DND-41 (cell line): ENCODE data around the gene SNTG2.

ENCODE experiments used
- CTCF ChIP-seq: IDR thresholded peaks from 2 replicates; pipeline ENCODE4 v1.5.1; 2012; ENCODE audit warnings: borderline replicate concordance, low read length, moderate library complexity, mild to moderate bottlenecking; ENCODE audit not compliant: poor library complexity, severe bottlenecking; ENCODE audit errors: extremely low read depth
- EZH2 ChIP-seq: IDR thresholded peaks from 3 replicates; pipeline ENCODE4 v1.6.1; 2012; ENCODE audit warnings: borderline replicate concordance, low read depth, mild to moderate bottlenecking, moderate library complexity, low read length, inconsistent platforms; ENCODE audit not compliant: severe bottlenecking

DNA sequence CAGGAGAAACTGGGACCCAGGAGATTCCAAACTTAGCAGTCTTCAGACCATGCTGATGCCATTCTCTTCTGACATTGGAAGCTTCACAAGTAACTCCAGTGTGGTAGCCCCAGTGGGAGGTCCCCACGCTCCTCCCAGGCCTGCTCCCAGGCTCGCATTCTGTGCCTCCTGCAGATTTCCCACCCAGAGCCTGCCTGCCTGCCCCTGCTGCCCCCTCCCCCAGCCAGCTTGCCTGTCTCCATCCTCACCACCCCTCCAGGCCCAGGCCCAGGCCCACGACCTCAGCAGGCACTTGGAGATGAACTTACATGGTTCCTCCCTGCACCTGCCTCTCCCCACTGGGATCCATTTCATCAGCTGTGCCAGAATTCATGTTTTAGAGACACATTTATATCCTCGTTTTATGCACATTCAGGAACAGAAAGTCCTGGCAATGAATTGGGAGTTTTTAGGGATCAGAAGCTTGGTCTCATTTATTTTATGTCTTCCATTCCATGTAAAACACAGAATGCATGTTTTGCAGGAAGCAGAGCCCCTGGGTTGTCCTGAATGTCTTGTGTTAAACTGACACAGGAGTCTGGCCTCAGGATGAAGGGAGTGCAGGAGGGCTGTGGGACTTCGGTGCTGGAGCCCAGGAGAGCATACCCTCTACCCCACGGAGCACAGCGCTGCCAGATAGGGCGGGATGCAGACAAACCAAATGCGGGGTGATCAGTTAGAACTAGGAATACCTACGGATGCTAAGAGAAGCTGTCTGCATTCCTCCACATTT lies 150.5 kb downstream of the SNTG2 start:
- TF ChIP-seq CTCF: no peak
- TF ChIP-seq EZH2: no peak
